WTC11 (cell line): ENCODE data around the gene ZNF91.

ENCODE experiments used
- NR2C2 ChIP-seq: sonication (generic); formaldehyde crosslinking; IDR thresholded peaks from 2 replicates; pipeline ENCODE4 v1.8.0; 2022; ENCODE audit warnings: mild to moderate bottlenecking, missing genetic modification reagents
- TF ChIP-seq, protein P1 (sequence below): fragments of 200-600 bp; IDR thresholded peaks from 2 replicates; pipeline ENCODE4 v1.8.0; 2022; ENCODE audit warnings: antibody characterized with exemption

DNA sequence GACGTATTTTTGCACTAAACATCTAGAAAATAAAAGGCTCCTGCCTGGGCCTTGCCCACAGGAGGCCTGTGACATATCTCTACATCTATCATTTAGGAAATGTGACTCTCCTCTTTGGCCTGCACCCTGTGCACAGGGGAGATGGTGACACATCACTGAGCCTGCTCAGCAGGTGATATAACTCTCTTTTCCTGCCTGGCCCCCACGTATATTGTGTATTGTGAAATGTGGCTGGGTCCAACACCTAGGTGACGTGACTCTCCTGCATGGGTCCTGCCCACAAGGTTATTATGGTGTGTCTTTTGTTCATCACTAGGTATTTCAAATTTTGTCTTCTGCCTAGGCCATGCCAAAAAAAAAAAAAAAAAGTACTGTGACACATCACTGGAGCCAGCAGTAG is 83.7 kb downstream of the ZNF91 start:
- TF ChIP-seq, protein P1, sequence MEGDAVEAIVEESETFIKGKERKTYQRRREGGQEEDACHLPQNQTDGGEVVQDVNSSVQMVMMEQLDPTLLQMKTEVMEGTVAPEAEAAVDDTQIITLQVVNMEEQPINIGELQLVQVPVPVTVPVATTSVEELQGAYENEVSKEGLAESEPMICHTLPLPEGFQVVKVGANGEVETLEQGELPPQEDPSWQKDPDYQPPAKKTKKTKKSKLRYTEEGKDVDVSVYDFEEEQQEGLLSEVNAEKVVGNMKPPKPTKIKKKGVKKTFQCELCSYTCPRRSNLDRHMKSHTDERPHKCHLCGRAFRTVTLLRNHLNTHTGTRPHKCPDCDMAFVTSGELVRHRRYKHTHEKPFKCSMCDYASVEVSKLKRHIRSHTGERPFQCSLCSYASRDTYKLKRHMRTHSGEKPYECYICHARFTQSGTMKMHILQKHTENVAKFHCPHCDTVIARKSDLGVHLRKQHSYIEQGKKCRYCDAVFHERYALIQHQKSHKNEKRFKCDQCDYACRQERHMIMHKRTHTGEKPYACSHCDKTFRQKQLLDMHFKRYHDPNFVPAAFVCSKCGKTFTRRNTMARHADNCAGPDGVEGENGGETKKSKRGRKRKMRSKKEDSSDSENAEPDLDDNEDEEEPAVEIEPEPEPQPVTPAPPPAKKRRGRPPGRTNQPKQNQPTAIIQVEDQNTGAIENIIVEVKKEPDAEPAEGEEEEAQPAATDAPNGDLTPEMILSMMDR, result no peak
- TF ChIP-seq NR2C2 (CRISPR knock-in tag), result no peak
